Hepatocyte (in vitro differentiated cells): ENCODE measurements around the gene RBMS1.

Experiments
- EZH2 ChIP-seq: fragments of 200-600 bp; sonication (generic); IDR thresholded peaks from 2 replicates; pipeline ENCODE4 v1.6.1; 2016; ENCODE audit warnings: antibody characterized with exemption, mild to moderate bottlenecking, borderline replicate concordance
- TF ChIP-seq, protein P1 (sequence below): fragments of 200-600 bp; sonication (generic); IDR thresholded peaks from 2 replicates; pipeline ENCODE4 v1.5.1; 2016; ENCODE audit warnings: antibody characterized with exemption, mild to moderate bottlenecking; ENCODE audit not compliant: poor library complexity

DNA sequence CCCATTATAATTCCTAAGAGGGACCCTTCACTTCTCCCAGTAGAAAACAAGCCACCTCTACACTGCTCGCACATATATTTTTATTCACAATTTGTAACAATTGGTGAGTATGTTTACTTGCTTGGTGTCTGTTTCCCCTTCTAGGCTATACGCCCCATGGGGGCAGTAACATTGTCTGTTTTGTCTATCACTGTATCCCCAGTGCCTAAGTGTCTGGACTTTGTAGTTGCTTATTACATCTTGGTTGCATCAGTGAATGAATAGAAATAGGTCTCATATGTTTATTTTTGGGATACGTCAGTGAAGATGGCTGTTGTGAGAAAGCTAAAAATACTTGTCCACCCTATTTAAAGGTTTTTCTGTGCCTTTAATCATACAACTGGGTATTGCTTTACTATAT, 206.1 kb downstream of the RBMS1 start:
- TF ChIP-seq, protein P1, sequence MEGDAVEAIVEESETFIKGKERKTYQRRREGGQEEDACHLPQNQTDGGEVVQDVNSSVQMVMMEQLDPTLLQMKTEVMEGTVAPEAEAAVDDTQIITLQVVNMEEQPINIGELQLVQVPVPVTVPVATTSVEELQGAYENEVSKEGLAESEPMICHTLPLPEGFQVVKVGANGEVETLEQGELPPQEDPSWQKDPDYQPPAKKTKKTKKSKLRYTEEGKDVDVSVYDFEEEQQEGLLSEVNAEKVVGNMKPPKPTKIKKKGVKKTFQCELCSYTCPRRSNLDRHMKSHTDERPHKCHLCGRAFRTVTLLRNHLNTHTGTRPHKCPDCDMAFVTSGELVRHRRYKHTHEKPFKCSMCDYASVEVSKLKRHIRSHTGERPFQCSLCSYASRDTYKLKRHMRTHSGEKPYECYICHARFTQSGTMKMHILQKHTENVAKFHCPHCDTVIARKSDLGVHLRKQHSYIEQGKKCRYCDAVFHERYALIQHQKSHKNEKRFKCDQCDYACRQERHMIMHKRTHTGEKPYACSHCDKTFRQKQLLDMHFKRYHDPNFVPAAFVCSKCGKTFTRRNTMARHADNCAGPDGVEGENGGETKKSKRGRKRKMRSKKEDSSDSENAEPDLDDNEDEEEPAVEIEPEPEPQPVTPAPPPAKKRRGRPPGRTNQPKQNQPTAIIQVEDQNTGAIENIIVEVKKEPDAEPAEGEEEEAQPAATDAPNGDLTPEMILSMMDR = no peak
- no peak for TF ChIP-seq EZH2
